GM10266 (cell line): Measurements from ENCODE around the gene MCOLN1.

Experiments used
- DNase-seq: peaks from one replicate; pipeline ENCODE4 v3.0.0; 2012; ENCODE audit errors: extremely low spot score
- CTCF ChIP-seq: IDR thresholded peaks from 2 replicates; pipeline ENCODE4 v1.5.1; 2012; ENCODE audit warnings: mild to moderate bottlenecking, low read depth; ENCODE audit not compliant: control insufficient read depth, insufficient read depth; ENCODE audit errors: missing control alignments

The MCOLN1 gene

GRCh38 chr19:7554565-7554964, 32.1 kb downstream of the MCOLN1 start:
- no peak for TF ChIP-seq CTCF
- no peak for DNase-seq

- DNase-seq = peak; percentile 64
- TF ChIP-seq CTCF = no peak
These were observed 32.8 kb downstream of the MCOLN1 start for GRCh38 chr19:7554990-7555864.

- peak; percentile 15 for DNase-seq
- no peak for TF ChIP-seq CTCF
These were observed 34.4 kb downstream of the MCOLN1 start for GRCh38 chr19:7556696-7557315.

GRCh38 chr19:7558667-7559066, 36.2 kb downstream of the MCOLN1 start:
- no peak for TF ChIP-seq CTCF
- DNase-seq = peak; percentile 11

GRCh38 chr19:7559102-7559501, 36.7 kb downstream of the MCOLN1 start:
- no peak for DNase-seq

GRCh38 chr19:7560255-7560654, 37.8 kb downstream of the MCOLN1 start:
- TF ChIP-seq CTCF = no peak
- DNase-seq = peak; percentile 5

More at GRCh38 chr19:7559102-7559501, 36.7 kb downstream of the MCOLN1 start:
- no peak for TF ChIP-seq CTCF

- DNase-seq = no peak
- no peak for TF ChIP-seq CTCF
These were observed 38.9 kb downstream of the MCOLN1 start for GRCh38 chr19:7561325-7561724.
